Measurements from ENCODE around the gene IL36RN. TPM values are rescaled to one million over a fixed set of nuclear protein-coding genes. Genes with fewer than 3 reads are reported as not detected.

The IL36RN gene
- total RNA-seq, 1 experiment from 2014 or later = not detected

DNA sequence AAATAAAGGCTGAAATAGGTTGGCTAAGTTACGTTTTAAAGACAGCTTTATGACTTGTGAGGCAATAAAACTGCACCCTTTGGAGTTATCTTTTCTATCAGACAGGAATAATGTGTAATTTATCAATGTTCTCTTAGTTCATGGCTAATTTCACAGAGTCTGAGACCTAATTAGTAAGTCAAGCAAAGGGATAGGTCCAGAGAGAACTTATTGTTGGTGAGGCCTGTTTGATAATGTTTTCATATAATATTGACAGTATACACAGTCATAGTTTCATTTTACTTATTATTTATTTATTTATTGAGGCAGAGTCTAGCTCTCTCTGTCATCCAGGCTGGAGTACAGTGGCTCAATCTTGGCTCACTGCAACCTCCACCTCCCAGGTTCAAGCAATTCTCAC lies 1.9 kb upstream of the IL36RN start:
- Histone ChIP-seq H3K27ac (ENCODE audit: low read depth, low read length, poor library complexity, severe bottlenecking) (no peak overlapping the region), H3K4me1 (ENCODE audit: insufficient read depth, low read length, poor library complexity, severe bottlenecking) (no peaks in the 10 kb centered on the region), H3K36me3 (ENCODE audit: insufficient read depth, low read length, poor library complexity, severe bottlenecking) (no peaks in the 10 kb centered on the region), H3K4me3 (ENCODE audit: low read depth, low read length, poor library complexity, severe bottlenecking) (no peak overlapping the region), H3K9me3 (ENCODE audit: low read depth, low read length, poor library complexity, severe bottlenecking) (no peaks in the 10 kb centered on the region), H3K27me3 (replicated peaks; ENCODE audit: insufficient read depth, low read depth, low read length, poor library complexity) (no peaks in the 10 kb centered on the region)
- BruUV-seq (replicated peaks) = no TSS peak
- POLR2A ChIA-PET (ENCODE audit: low non-redundant PET) = no interaction called here
- no peak for DNase-seq (ENCODE audit: low spot score)
- TF ChIP-seq, protein P1, sequence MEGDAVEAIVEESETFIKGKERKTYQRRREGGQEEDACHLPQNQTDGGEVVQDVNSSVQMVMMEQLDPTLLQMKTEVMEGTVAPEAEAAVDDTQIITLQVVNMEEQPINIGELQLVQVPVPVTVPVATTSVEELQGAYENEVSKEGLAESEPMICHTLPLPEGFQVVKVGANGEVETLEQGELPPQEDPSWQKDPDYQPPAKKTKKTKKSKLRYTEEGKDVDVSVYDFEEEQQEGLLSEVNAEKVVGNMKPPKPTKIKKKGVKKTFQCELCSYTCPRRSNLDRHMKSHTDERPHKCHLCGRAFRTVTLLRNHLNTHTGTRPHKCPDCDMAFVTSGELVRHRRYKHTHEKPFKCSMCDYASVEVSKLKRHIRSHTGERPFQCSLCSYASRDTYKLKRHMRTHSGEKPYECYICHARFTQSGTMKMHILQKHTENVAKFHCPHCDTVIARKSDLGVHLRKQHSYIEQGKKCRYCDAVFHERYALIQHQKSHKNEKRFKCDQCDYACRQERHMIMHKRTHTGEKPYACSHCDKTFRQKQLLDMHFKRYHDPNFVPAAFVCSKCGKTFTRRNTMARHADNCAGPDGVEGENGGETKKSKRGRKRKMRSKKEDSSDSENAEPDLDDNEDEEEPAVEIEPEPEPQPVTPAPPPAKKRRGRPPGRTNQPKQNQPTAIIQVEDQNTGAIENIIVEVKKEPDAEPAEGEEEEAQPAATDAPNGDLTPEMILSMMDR (conservative IDR thresholded peaks at IDR 0.05; ENCODE audit: low read depth, low read length) = no peak
- no peak for TF ChIP-seq EZH2 (IDR thresholded peaks at IDR 0.05; ENCODE audit: borderline replicate concordance, low read depth, low read length, poor library complexity, severe bottlenecking)
- CTCF ChIA-PET = no interaction called here
- intact Hi-C loops (cut with micrococcal nuclease; ENCODE audit: unreplicated experiment) = no loop called here

DNA sequence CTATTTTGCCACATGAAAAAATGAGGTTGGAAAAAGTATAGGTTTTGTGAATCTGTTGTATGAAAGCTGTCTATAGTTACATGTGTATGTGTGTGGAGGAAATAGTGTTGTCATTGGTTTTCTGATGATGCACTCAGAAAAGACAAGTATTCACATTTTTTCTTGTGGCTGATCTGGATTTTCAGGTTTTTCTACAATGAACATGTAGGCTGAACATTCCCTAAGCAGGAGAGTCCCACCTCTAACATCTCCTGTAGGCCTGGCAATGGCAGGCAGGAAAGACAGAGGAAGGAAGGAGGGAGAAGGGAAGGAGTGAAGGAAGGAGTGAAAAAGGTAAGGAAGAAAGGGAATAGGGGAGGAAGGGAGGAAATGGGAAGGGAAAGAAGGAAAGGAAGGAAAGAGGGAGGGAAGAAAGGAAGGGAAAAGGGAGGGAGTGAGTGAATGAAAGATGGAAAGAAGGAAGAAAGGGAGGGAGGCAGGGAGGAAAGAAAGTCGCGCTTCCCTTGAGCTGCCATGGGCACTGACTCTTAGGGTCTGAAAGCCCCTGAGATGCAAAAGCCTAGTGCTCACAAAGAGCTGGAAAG lies 495 bp upstream of the IL36RN start:
- POLR2A ChIA-PET (ENCODE audit: low non-redundant PET) = no interaction called here
- CTCF ChIA-PET = no interaction called here

DNA sequence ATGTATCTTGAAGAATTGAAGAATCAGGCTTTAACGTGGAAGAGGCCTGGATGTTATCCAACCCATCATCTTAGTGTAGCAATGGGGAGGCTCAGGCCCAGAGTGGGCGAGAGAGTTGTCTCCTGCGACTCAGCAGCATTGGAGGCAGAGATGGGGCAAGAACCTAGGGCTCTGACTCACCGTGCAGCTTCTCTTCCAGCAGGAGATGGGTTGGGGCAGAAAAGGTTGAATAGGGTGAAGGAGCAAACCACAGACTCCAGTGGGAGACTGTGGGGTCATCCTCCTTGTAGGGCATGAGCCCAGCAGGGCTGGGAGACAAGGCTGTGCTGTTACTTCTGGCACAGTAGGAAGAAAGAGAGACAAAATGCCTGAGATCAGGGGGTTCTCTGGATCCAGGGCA lies 1.4 kb downstream of the IL36RN start:
- Histone ChIP-seq H3K9me3 (ENCODE audit: low read depth, low read length, poor library complexity, severe bottlenecking) (no peaks in the 10 kb centered on the region), H3K4me3 (ENCODE audit: low read depth, low read length, poor library complexity, severe bottlenecking) (no peak overlapping the region), H3K4me1 (ENCODE audit: insufficient read depth, low read length, poor library complexity, severe bottlenecking) (no peaks in the 10 kb centered on the region), H3K27me3 (replicated peaks; ENCODE audit: insufficient read depth, low read depth, low read length, poor library complexity) (peaks cover 6% of the 10 kb centered on the region), H3K36me3 (ENCODE audit: insufficient read depth, low read length, poor library complexity, severe bottlenecking) (no peaks in the 10 kb centered on the region), H3K27ac (ENCODE audit: low read depth, low read length, poor library complexity, severe bottlenecking) (no peak overlapping the region)
- TF ChIP-seq, protein P1 (conservative IDR thresholded peaks at IDR 0.05; ENCODE audit: low read depth, low read length) = no peak
- no peak for TF ChIP-seq EZH2 (IDR thresholded peaks at IDR 0.05; ENCODE audit: borderline replicate concordance, low read depth, low read length, poor library complexity, severe bottlenecking)
- POLR2A ChIA-PET (ENCODE audit: low non-redundant PET) = no interaction called here
- DNase-seq (ENCODE audit: low spot score) = no peak
- BruUV-seq (replicated peaks) = no TSS peak
- CTCF ChIA-PET = no interaction called here
- intact Hi-C loops (cut with micrococcal nuclease; ENCODE audit: unreplicated experiment) = no loop called here

More for the DNA sequence above, 495 bp upstream of the IL36RN start:
- H3K4me3 ChIP-seq (ENCODE audit: low read depth, low read length, poor library complexity, severe bottlenecking) = no peak overlapping the region
- no peak overlapping the region for H3K27ac ChIP-seq (ENCODE audit: low read depth, low read length, poor library complexity, severe bottlenecking)
- no TSS peak for BruUV-seq (replicated peaks)
- H3K36me3 ChIP-seq (ENCODE audit: insufficient read depth, low read length, poor library complexity, severe bottlenecking) = no peaks in the 10 kb centered on the region
- H3K9me3 ChIP-seq (ENCODE audit: low read depth, low read length, poor library complexity, severe bottlenecking) = no peaks in the 10 kb centered on the region
- DNase-seq (ENCODE audit: low spot score) = no peak
- H3K4me1 ChIP-seq (ENCODE audit: insufficient read depth, low read length, poor library complexity, severe bottlenecking) = no peaks in the 10 kb centered on the region
- TF ChIP-seq EZH2 (IDR thresholded peaks at IDR 0.05; ENCODE audit: borderline replicate concordance, low read depth, low read length, poor library complexity, severe bottlenecking) = no peak
- intact Hi-C loops (cut with micrococcal nuclease; ENCODE audit: unreplicated experiment) = no loop called here
- H3K27me3 ChIP-seq (replicated peaks; ENCODE audit: insufficient read depth, low read depth, low read length, poor library complexity) = peaks cover 2% of the 10 kb centered on the region

DNA sequence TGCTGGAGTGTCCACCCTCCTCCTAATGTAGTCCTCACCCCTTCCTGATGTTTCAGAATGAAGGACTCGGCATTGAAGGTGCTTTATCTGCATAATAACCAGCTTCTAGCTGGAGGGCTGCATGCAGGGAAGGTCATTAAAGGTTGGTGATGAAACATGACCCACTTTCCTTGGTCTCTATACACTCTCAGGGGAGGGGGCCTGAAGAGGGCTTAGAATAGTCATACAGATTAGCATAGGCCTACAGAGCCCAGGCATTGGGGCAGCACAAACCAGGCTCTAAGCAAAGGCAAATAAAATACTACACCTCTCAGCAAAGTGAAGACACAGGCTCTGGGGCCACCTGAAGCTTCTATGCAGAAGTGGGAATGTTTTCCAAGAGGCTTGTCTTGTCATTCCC lies 1.8 kb downstream of the IL36RN start:
- no peak overlapping the region for H3K27ac ChIP-seq (ENCODE audit: low read depth, low read length, poor library complexity, severe bottlenecking)
- H3K4me1 ChIP-seq (ENCODE audit: insufficient read depth, low read length, poor library complexity, severe bottlenecking) = no peaks in the 10 kb centered on the region
- TF ChIP-seq, protein P1 (conservative IDR thresholded peaks at IDR 0.05; ENCODE audit: low read depth, low read length) = no peak
- H3K4me3 ChIP-seq (ENCODE audit: low read depth, low read length, poor library complexity, severe bottlenecking) = no peak overlapping the region
- DNase-seq (ENCODE audit: low spot score) = no peak
- no TSS peak for BruUV-seq (replicated peaks)
- H3K27me3 ChIP-seq (replicated peaks; ENCODE audit: insufficient read depth, low read depth, low read length, poor library complexity) = peaks cover 6% of the 10 kb centered on the region
- ChIA-PET CTCF (no interaction called here), POLR2A (ENCODE audit: low non-redundant PET) (no interaction called here)
- intact Hi-C loops (cut with micrococcal nuclease; ENCODE audit: unreplicated experiment) = no loop called here
- no peaks in the 10 kb centered on the region for H3K36me3 ChIP-seq (ENCODE audit: insufficient read depth, low read length, poor library complexity, severe bottlenecking)
- H3K9me3 ChIP-seq (ENCODE audit: low read depth, low read length, poor library complexity, severe bottlenecking) = no peaks in the 10 kb centered on the region

Data from A673 (cell line).